ENCODE data around the gene PRKN. TPM values are rescaled to one million over a fixed set of nuclear protein-coding genes. Genes with fewer than 3 reads are reported as not detected.
"Not testable (repeated sequence)": the region's sequence is repeated elsewhere in the genome, so short reads cannot be mapped to it uniquely, and the experiment has no call there.

The PRKN gene
- total RNA-seq, 1 donor from 2014 or later, result 4.9 TPM

DNA sequence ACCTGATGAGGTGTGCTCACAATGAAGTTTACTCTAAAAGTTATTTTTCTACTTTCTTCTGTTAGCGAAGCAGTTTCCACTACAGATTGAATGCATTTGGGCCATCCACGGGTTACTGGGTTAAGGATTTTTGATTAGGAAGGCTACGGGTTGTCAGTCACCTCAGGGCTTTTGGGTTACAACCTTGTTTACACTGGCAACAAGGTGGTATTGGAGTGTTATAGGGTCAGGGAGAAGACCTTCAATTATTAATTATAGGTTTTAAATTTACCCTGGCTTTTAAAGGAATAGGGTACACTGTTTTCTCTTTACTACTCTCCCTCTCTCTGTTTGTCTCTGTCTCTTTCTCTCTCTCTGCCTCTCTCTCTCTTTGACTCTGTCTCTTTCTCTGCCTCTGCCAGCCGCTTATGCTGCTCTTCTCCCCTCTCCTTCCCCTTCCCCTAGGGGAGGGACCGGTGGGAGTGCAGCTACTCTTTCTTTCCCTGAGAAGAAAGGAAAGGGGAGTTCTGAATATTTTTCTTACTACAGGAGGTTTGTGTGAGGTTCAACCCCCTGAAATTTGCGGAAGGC lies 1413.5 kb downstream of the PRKN start:
- Histone ChIP-seq H3K36me3 (no peaks in the 10 kb centered on the region), H3K4me3 (no peak overlapping the region), H3K4me1 (no peaks in the 10 kb centered on the region), H3K9me3 (no peaks in the 10 kb centered on the region), H3K27ac (no peak overlapping the region), H3K27me3 (no peaks in the 10 kb centered on the region)
- intact Hi-C loops (cut with DNase I), result no loop called here
- no peak for DNase-seq (ENCODE audit: extremely low spot score in 2 of 2)
- TF ChIP-seq POLR2A (IDR thresholded peaks at IDR 0.05) (no peak), POLR2AphosphoS5 (IDR thresholded peaks at IDR 0.05; ENCODE audit: insufficient read depth in 1 of 2, low read depth in 1 of 2) (no peak)
- TF ChIP-seq, protein P1, sequence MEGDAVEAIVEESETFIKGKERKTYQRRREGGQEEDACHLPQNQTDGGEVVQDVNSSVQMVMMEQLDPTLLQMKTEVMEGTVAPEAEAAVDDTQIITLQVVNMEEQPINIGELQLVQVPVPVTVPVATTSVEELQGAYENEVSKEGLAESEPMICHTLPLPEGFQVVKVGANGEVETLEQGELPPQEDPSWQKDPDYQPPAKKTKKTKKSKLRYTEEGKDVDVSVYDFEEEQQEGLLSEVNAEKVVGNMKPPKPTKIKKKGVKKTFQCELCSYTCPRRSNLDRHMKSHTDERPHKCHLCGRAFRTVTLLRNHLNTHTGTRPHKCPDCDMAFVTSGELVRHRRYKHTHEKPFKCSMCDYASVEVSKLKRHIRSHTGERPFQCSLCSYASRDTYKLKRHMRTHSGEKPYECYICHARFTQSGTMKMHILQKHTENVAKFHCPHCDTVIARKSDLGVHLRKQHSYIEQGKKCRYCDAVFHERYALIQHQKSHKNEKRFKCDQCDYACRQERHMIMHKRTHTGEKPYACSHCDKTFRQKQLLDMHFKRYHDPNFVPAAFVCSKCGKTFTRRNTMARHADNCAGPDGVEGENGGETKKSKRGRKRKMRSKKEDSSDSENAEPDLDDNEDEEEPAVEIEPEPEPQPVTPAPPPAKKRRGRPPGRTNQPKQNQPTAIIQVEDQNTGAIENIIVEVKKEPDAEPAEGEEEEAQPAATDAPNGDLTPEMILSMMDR (IDR thresholded peaks at IDR 0.05), result no peak

GRCh38 chr6:161313475-161313874 lies 1414.1 kb downstream of the PRKN start:
- DNase-seq (ENCODE audit: extremely low spot score in 2 of 2); H3K9me3 ChIP-seq; H3K4me3 ChIP-seq; H3K4me1 ChIP-seq; H3K27me3 ChIP-seq; H3K27ac ChIP-seq; intact Hi-C loops (cut with DNase I); H3K36me3 ChIP-seq: not testable (repeated sequence)

DNA sequence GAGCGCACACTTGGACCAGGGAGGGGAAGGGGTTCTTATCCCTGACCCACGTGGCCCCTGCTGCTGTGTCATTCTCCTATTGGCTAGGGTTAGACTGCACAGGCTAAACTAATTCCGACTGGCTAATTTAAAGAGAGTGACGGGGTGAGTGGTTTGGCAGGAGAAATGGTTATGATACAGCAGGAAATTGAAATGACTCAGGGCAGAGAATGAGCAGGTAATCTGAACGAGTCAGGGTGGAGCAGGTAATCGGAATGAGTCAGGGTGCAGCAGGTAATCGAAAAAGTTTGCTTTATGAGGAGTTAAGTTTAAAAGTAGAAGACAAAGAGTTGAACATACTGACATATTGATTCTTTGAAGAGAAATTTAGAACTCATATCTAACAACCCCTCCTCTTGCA lies 1417.8 kb downstream of the PRKN start:
- H3K9me3 ChIP-seq; H3K36me3 ChIP-seq; H3K27ac ChIP-seq; intact Hi-C loops (cut with DNase I); H3K4me1 ChIP-seq; H3K4me3 ChIP-seq; H3K27me3 ChIP-seq; DNase-seq (ENCODE audit: extremely low spot score in 2 of 2): not testable (repeated sequence)

DNA sequence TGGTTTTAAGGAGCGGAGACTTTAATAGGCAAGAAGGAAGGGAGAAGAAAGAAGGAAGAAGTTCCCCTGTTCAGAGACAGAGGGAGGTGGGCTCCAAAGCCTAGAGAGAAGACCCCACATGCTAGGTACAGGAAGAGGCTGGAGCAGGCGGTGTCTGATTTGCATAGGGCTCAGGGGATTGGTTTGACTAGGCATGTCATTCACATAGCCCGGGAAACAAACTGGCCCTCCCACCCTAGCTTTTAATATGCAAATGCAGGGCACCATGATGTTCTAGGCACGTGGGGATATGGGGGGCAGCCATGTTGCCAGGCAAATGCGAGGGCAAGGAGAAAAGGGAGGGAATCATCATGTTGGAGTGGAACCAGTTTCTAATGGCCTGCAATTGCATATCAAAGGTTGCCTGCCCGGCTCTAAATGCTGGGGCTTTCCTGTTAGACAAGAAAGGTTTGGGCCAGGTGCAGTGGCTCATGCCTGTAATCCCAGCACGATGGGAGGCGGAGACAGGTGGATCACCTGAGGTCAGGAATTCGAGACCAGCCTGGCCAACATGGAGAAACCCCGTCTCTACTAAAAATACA lies 1419.4 kb downstream of the PRKN start:
- intact Hi-C loops (cut with DNase I), result no loop called here
- no peaks in the 10 kb centered on the region for H3K36me3 ChIP-seq
- TF ChIP-seq POLR2AphosphoS5 (IDR thresholded peaks at IDR 0.05; ENCODE audit: insufficient read depth in 1 of 2, low read depth in 1 of 2) (no peak), POLR2A (IDR thresholded peaks at IDR 0.05) (no peak)
- TF ChIP-seq, protein P1 (IDR thresholded peaks at IDR 0.05), result no peak
- DNase-seq (ENCODE audit: extremely low spot score in 2 of 2), result no peak
- H3K4me3 ChIP-seq, result no peak overlapping the region
- H3K4me1 ChIP-seq, result no peaks in the 10 kb centered on the region
- no peaks in the 10 kb centered on the region for H3K27me3 ChIP-seq
- H3K27ac ChIP-seq, result no peak overlapping the region
- H3K9me3 ChIP-seq, result no peaks in the 10 kb centered on the region

DNA sequence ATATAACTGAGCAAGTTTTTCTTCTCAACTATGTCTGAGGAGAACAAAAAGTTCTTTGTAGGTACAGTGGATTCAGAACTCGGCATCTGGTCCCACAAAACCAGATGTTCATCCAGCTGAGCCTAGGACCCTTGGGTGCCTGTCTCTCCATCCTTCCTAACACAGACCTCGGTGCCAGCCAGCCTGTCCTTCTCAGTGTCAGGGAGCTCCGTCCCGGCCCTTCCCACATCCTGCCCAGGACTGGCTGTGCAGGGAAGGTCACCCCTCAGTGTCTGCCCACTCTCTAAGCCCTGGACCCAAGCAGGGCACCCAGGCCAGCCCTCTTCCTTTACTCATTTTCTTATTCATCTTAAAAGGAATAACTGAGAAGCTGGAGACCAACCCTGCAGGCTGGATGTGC lies 1421.7 kb downstream of the PRKN start:
- H3K36me3 ChIP-seq, result no peaks in the 10 kb centered on the region
- no peak for DNase-seq (ENCODE audit: extremely low spot score in 2 of 2)
- no peaks in the 10 kb centered on the region for H3K9me3 ChIP-seq
- H3K27me3 ChIP-seq, result no peaks in the 10 kb centered on the region
- no peak overlapping the region for H3K4me3 ChIP-seq
- no peak for TF ChIP-seq POLR2AphosphoS5 (IDR thresholded peaks at IDR 0.05; ENCODE audit: insufficient read depth in 1 of 2, low read depth in 1 of 2)
- TF ChIP-seq POLR2A (IDR thresholded peaks at IDR 0.05), result no peak
- TF ChIP-seq, protein P1 (IDR thresholded peaks at IDR 0.05), result no peak
- H3K4me1 ChIP-seq, result no peaks in the 10 kb centered on the region
- no peak overlapping the region for H3K27ac ChIP-seq
- intact Hi-C loops (cut with DNase I), result no loop called here

GRCh38 chr6:161303628-161304340 lies 1423.8 kb downstream of the PRKN start:
- intact Hi-C loops (cut with DNase I), result no loop called here
- no peak overlapping the region for H3K27ac ChIP-seq
- no peaks in the 10 kb centered on the region for H3K27me3 ChIP-seq
- no peaks in the 10 kb centered on the region for H3K36me3 ChIP-seq
- TF ChIP-seq, protein P1 (IDR thresholded peaks at IDR 0.05), result no peak
- TF ChIP-seq POLR2A (IDR thresholded peaks at IDR 0.05) (no peak), POLR2AphosphoS5 (IDR thresholded peaks at IDR 0.05; ENCODE audit: insufficient read depth in 1 of 2, low read depth in 1 of 2) (no peak)
- H3K4me1 ChIP-seq, result no peaks in the 10 kb centered on the region
- no peaks in the 10 kb centered on the region for H3K9me3 ChIP-seq
- H3K4me3 ChIP-seq, result no peak overlapping the region
- no peak for DNase-seq (ENCODE audit: extremely low spot score in 2 of 2)
